ENCODE results near the gene SCLY. TPM values are rescaled to one million over a fixed set of nuclear protein-coding genes. Genes with fewer than 3 reads are reported as not detected.
"Not testable (repeated sequence)": the region's sequence is repeated elsewhere in the genome, so short reads cannot be mapped to it uniquely, and the experiment has no call there.

Gene SCLY
- total RNA-seq, 1 donor from 2014 or later: 44.0 TPM

- TF ChIP-seq CTCF (IDR thresholded peaks at IDR 0.05; ENCODE audit: partially characterized antibody, unreplicated experiment): no peak
- H3K36me3 Mint-ChIP-seq (ENCODE audit: unreplicated experiment): peaks cover 12% of the 10 kb centered on the region
- peaks cover 3% of the 10 kb centered on the region for H3K9me3 Mint-ChIP-seq (ENCODE audit: unreplicated experiment)
- DNase-seq: no peak
- H3K4me3 Mint-ChIP-seq (ENCODE audit: unreplicated experiment): no peak overlapping the region
- no peaks in the 10 kb centered on the region for H3K27me3 Mint-ChIP-seq (ENCODE audit: unreplicated experiment)
- no peak overlapping the region for H3K27ac Mint-ChIP-seq (ENCODE audit: unreplicated experiment)
- no peaks in the 10 kb centered on the region for H3K4me1 Mint-ChIP-seq (ENCODE audit: low read depth, unreplicated experiment)
Observed at GRCh38 chr2:238043851-238044250, 16.9 kb upstream of the SCLY start.

- no peaks in the 10 kb centered on the region for H3K27me3 Mint-ChIP-seq (ENCODE audit: unreplicated experiment)
Observed at GRCh38 chr2:238045575-238045974, 15.2 kb upstream of the SCLY start.

GRCh38 chr2:238046725-238047270 is 14.0 kb upstream of the SCLY start:
- Mint-ChIP-seq H3K9me3 (ENCODE audit: unreplicated experiment) (no peaks in the 10 kb centered on the region), H3K4me3 (ENCODE audit: unreplicated experiment) (peak overlapping the region; percentile 2), H3K27ac (ENCODE audit: unreplicated experiment) (no peak overlapping the region), H3K36me3 (ENCODE audit: unreplicated experiment) (peaks cover 12% of the 10 kb centered on the region), H3K27me3 (ENCODE audit: unreplicated experiment) (no peaks in the 10 kb centered on the region), H3K4me1 (ENCODE audit: low read depth, unreplicated experiment) (no peaks in the 10 kb centered on the region)
- DNase-seq: no peak
- TF ChIP-seq CTCF (IDR thresholded peaks at IDR 0.05; ENCODE audit: partially characterized antibody, unreplicated experiment): no peak

More at GRCh38 chr2:238045575-238045974, 15.2 kb upstream of the SCLY start:
- no peak overlapping the region for H3K4me3 Mint-ChIP-seq (ENCODE audit: unreplicated experiment)
- peaks cover 12% of the 10 kb centered on the region for H3K36me3 Mint-ChIP-seq (ENCODE audit: unreplicated experiment)
- no peak overlapping the region for H3K27ac Mint-ChIP-seq (ENCODE audit: unreplicated experiment)
- no peaks in the 10 kb centered on the region for H3K4me1 Mint-ChIP-seq (ENCODE audit: low read depth, unreplicated experiment)
- DNase-seq: no peak
- peaks cover 3% of the 10 kb centered on the region for H3K9me3 Mint-ChIP-seq (ENCODE audit: unreplicated experiment)
- no peak for TF ChIP-seq CTCF (IDR thresholded peaks at IDR 0.05; ENCODE audit: partially characterized antibody, unreplicated experiment)

- no peak for DNase-seq
- peaks cover 1% of the 10 kb centered on the region for H3K9me3 Mint-ChIP-seq (ENCODE audit: unreplicated experiment)
- H3K27me3 Mint-ChIP-seq (ENCODE audit: unreplicated experiment): peaks cover 2% of the 10 kb centered on the region
- no peak for TF ChIP-seq CTCF (IDR thresholded peaks at IDR 0.05; ENCODE audit: partially characterized antibody, unreplicated experiment)
- no peaks in the 10 kb centered on the region for H3K4me1 Mint-ChIP-seq (ENCODE audit: low read depth, unreplicated experiment)
- no peak overlapping the region for H3K27ac Mint-ChIP-seq (ENCODE audit: unreplicated experiment)
- no peak overlapping the region for H3K4me3 Mint-ChIP-seq (ENCODE audit: unreplicated experiment)
- H3K36me3 Mint-ChIP-seq (ENCODE audit: unreplicated experiment): peaks cover 4% of the 10 kb centered on the region
Observed at GRCh38 chr2:238053191-238053776, 7.5 kb upstream of the SCLY start.

- Mint-ChIP-seq H3K4me3 (ENCODE audit: unreplicated experiment) (no peak overlapping the region), H3K27ac (ENCODE audit: unreplicated experiment) (no peak overlapping the region), H3K27me3 (ENCODE audit: unreplicated experiment) (peaks cover 6% of the 10 kb centered on the region), H3K4me1 (ENCODE audit: low read depth, unreplicated experiment) (peaks cover 4% of the 10 kb centered on the region), H3K36me3 (ENCODE audit: unreplicated experiment) (peaks cover 13% of the 10 kb centered on the region), H3K9me3 (ENCODE audit: unreplicated experiment) (peaks cover 7% of the 10 kb centered on the region)
- DNase-seq: no peak
- TF ChIP-seq CTCF (IDR thresholded peaks at IDR 0.05; ENCODE audit: partially characterized antibody, unreplicated experiment): no peak
Observed at GRCh38 chr2:238055841-238056240, 5.0 kb upstream of the SCLY start.

GRCh38 chr2:238057696-238058575 is 2.9 kb upstream of the SCLY start:
- Mint-ChIP-seq H3K36me3 (ENCODE audit: unreplicated experiment) (peaks cover 13% of the 10 kb centered on the region), H3K4me1 (ENCODE audit: low read depth, unreplicated experiment) (peaks cover 16% of the 10 kb centered on the region), H3K9me3 (ENCODE audit: unreplicated experiment) (peaks cover 11% of the 10 kb centered on the region)
- not testable (repeated sequence) for H3K4me3 Mint-ChIP-seq (ENCODE audit: unreplicated experiment); DNase-seq; H3K27me3 Mint-ChIP-seq (ENCODE audit: unreplicated experiment); H3K27ac Mint-ChIP-seq (ENCODE audit: unreplicated experiment)

Measured in glutamatergic neuron (in vitro differentiated cells).